Left hindlimb (tissue), 1 donor: Measurements from ENCODE around the gene SLC12A8.

Source experiments
- DNase-seq: peaks from one replicate; pipeline ENCODE4 v3.0.0-alpha.2; 2018

SLC12A8 gene

DNA sequence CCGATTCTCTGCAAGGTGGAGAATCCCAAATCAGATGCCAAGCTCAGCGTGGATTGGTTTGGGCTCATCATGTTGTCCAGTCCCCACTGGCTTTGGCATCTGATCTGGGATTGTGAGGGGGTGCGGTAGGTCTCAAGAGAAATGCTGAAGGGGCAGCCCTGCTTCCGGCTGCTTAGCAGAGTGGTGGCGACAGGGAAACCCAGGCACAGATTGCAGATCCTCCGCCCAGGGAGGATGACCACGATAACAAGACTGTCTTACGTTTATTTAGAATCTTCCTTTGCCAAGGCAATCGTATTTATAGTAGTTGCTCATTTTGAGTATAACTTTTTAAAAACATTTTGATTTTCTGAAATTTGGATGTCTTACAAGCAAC lies 61.1 kb downstream of the SLC12A8 start:
- DNase-seq: no peak

DNA sequence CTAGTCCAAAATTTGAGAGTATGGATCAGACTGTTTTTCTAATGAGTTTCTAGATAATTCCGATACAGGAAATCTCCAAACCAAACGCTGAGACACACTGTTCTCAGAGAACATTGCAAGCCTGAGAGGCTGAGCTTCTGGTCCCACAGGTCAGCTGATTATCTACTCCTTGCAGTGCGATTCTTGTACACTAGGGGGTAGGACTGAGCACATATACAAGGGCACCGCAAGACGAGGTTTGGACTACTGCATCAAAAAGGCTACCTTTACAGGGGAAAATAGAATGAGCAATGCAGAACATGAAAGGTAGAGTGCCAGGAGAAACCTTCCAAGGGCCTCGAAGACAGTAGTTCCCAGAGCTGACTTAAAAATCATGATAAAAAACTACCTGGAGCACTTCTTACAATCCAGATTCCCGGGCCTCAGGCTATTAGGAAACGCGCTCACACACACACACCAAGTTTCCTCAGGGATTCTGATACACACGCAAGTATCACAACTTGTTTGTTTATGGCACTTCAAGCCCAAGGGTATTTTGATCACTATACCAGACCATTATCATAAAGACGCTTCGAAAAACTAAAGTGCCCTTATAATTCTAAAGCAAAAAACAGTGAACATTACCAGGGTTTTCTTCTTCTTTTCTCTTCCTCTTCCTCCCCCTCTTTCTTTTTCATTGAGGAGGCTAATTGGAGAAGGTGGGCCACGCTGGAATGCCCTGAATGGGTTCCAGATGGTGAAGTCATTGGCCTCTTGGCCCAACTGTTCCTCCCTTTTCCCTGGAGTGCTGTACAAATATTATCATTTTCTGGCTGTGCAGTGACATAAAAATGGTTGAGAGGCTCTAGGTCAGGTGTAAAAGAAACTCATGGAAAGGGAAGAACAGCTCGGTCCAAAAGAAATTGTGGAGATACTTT lies 61.8 kb downstream of the SLC12A8 start:
- DNase-seq: no peak

DNA sequence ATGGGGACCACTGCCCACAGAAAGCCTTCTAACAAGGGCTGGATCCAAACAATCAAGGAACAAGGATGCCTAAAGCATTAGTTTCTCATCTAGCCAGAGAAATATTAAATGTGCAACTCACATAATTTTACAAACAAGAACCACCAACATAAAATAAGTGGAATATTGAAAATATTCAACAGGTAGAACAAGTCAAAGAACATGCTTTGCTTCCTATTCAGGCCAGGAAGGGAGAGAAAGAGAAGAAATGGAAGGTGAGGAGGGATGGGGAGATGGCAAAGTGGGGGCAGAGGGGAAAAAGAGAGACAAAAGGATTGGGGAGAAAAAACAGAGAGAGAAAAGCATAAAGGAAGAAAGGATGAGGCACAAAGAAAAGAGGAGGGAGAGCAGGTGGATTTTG lies 63.1 kb downstream of the SLC12A8 start:
- no peak for DNase-seq

DNA sequence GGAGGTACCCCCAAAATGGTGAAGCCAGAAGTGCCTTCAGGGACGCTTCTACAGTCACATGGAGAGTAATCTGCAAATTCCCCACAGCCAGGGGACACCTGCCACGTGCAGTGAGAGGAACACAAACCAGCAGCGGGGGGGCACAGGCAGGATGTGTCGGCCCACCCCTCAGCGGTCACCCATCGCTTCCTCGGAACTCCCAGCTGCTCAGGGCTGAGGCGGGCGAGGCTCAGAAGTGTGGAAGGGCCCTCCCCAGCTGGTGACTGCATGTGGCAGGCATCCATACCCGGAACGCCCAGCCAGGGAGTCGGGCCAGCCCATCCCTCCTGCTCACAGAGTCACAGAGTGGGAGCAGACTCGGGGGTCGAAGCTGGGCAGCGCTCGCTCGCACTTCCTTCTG lies 63.7 kb downstream of the SLC12A8 start:
- peak; percentile 85 for DNase-seq

DNA sequence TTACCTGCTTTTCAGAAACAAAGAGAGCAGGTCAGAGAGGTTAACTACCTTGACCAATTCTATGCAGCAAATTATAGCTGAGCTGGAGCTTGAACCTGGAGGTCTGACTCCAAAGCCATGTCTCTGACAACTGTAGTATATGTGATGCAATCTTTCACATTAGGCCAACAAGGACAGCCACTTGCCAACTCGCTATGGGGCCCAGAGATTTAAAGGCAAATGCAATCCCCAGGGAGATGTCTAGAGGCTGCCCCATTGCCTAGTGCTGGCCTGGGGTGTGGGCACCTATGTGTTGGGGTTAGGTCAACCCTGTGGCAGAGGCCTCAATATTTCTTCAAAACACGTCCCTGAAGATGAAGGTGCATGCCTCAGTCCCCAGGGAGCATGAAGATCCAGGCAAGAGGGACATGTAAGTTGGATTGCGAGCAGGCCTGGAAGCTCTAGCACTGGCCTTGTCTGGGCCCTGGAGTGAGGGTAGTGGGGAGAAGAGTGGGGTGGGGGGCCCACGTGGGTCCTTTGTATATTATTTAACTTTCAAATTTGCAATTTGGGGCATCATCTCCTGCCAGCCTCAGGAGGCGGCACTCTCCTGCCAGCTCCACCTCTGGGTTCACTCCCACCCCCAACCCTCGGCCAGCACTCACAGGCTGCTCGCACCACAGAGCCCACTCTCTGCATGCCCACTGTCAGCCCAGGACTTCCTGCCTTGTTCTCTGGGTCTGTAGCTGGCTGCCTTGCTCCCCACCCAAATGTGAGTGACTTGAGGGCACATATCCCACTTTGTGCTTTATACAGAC lies 64.3 kb downstream of the SLC12A8 start:
- DNase-seq: no peak

DNA sequence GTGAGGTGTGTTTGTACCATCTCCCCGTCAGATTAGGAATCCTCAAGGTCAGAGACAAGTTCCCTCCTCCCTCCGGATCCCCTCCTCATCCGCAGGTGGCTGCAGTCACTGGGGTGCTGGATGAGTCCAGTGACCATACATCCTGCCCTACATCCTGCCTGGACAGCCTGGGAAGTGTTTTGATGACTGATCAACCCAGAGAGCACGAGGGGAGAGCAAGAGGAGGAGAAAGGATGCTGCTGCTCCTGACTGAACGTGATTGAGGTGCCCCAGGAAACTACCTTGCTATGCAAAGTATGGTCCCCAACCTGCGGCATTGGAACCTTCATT lies 65.1 kb downstream of the SLC12A8 start:
- DNase-seq: no peak

DNA sequence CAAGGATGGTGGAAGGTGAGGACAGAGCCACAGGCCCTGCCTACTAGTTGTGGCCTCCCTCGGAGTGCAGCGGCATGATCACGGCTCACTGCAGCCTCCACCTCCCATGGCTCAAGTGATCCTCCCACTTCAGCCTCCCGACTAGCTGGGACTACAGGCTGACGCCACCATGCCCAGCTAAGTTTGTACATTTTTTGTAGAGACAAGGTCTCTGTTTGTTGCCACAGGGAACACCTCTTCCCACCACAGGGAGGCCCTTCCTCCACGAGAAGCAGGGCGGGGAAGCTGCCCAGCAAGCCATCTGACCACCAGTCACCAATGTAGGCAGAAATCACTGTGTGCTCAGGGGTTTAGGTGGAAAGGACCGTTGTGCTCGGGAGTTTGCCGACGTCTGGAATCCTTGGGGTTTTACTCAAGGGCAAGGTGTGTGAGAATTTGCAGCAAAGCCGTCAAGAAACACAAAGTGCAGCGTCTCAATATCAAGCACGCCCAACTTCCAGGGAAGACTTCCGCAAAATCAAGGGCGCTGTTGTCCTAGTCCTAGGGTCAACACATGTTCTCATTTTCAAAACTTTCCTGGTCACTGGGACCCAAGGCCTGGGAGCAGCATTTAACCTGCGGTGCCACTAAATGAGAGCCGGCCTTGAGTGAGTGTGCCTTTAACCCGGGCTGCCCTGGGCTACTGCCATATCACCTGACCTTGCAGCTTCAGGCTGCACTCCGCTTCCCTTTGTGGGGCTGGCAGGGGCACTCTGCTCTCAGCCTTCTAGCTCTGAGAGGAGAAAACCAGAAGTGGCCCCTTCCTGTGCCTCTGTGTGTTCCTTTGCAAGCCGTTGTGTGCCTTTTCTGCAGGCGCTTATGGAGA lies 65.7 kb downstream of the SLC12A8 start:
- no peak for DNase-seq

DNA sequence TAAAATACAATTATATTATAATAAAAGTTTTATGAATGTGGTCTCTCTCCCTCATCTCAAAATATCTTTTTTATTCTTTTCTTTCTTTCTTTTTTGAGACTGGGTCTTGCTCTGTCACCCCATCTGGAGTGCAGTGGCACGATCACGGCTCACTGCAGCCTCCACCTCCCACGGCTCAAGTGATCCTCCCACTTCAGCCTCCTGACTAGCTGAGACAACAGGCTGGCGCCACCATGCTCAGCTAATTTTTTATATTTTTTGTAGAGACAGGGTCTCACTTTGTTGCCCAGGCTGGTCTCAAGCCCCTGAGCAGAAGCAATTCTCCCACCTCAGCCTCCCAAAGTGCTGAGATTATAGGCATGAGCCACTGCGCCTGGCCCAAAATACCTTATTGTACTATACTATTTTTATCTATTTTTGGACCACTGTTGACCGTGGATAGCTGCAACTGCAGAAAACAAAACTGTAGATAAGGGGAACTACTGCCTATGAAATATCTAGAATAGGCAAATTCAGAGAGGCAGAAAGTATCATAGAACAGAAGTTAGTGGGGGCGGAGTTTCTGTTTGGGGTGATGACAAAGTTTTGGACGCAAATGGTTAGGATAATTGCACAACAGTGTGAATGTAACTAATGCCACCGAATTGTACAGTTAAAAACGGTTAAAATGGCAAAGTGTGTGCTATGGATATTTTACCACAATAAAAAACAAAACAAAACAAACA lies 66.6 kb downstream of the SLC12A8 start:
- no peak for DNase-seq

DNA sequence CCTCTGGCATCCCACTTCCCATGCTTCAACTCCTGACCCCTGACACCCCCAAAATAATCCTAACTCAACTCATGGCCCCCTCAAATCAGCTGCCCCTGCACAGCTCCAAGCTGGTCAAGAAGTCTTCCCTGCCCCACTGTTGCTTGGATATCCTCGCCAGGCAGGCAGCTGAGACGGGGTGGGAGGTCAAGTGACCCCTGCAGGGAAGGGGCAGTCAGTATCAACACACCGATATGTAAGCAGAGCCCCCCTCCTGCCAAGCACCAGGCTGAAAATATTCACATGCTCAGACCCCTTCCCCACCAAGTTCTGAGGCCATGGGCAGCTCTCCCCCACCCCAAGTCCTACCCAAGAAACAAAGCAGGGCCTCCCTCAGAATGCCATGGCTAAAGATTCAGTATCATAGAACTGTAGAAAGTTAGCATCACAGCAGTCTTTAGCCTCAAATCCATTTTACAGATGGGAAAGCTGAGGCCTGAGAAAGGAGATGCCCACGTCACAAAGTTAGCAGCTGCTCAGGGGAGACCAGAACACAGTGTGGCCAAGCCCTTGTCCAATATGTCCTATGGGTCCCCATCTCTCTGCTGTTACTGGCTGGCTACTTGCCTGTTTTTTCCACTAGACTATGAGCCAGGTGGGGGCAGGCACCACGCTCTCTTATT lies 67.8 kb downstream of the SLC12A8 start:
- DNase-seq: no peak

DNA sequence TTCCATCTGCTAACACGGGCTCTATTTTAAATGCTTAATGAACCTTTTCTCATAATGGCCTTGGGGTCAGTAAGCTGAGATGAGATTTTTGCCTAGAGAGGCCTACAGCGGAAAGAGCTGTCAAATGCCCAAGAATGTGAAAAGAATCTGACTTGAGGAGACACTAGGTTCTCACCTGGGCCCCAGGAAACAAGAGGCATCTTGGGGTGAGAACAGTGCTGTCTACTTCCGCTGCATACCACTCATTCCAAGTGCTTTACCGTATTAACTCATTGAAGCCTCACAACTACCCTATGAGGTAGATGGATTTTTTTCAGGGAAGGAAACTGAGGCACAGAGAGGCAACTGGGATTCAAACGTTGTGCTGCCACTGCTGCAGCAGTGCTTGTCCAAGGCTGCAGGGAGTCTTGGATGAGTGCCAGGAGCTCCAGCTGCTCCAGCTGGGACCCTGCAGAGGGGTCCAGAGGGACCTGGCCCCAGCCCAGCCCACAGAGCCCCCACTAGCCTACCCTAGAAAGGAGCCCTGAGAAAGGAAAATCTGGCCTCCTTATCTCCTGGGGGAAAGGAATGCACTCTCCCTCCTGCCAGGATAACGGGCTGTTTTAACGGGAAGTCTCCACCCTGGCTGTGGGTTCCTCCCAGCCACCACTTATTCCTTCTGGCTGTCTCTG lies 68.4 kb downstream of the SLC12A8 start:
- DNase-seq: no peak

DNA sequence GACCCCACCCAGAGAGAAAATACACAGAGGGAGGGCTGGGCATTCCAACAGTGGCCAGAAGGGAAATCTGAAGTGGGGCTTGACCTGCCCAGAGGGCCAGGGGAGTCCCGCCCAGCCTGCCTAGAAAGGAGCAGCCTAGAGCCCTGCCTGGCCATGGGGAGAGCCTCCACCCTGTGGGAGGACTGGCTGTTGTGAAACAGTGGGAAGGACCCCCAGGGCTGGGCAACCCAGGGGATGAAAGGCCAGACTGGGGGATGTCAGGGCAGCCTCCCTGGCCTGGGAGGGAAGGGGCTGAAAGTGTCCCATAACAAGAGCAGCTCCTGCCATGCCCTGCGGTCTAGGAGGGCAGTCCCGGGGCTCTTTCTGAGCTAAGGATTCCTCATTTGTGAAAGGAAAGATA lies 69.0 kb downstream of the SLC12A8 start:
- no peak for DNase-seq

DNA sequence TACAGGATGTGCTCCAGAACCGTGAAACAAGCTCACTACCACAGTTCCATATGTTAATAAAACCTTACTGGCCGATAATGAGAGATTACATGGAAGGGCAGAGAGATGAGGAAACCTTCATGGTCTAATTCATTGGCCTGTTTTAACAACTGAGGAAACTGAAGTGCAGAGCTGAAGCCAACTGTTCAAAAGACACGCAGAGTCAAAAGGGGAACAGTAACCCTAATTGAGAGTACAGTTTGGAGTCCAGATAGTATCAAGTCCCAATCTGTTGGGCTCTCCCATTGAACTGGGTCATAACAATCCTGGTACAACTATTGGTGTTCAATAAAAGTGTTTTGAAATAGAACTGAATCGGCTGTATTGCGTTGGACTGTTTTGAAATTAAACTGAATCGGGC lies 69.6 kb downstream of the SLC12A8 start:
- no peak for DNase-seq

DNA sequence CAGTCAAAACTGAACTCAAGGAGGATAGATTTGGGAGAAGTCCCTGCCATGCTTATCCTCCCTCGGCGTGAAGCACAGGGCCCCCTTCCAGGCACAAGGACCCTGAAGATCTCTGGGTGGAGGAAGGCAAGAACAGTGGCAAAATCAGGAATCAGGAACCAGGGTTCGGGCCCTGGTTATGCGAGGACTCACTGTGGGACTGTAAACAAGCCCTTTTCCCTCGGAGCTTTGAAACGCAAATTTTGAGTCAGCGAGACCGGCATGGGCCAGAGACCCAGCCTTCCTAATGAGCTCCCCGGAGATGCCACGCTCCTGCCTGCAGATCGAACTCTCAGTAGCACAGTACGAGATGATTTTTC lies 70.1 kb downstream of the SLC12A8 start:
- DNase-seq: no peak

DNA sequence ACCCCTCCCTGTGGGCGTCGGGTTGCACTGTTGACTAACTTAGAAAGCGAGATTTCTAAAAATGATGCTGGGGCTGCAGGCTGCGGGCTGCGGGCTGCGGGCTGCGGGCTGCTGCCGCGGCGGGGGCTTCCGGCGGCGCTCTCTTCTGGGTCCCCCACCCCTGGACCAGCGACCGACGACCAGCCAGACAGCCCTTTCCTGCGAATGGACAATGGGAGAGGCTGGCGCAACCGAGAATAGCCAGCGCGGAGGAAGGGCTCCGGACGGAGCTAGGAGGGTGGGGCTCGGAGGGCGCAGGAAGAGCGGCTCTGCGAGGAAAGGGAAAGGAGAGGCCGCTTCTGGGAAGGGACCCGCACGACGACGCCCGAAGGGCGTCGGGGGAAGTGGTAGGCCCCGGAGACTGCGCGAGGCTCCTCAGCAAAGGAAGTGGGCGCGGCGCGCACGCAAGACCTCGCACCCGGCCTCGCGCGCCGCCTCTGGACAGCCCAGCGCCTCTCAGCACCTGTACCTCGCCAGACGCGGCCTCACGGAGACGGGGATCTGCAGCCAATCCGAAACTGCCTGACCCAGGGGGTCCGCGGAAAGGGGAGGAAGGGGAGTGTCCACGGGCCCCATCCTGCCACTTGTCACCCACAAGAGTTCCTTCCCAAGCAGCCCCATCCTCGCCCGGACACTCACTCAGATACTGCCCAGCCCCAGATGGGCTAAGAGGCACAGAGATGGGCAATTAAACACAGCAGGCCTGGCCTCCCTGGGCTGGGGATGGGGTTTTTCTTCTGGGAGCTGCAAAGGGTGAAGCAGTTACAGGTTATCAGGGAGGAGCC lies 70.7 kb downstream of the SLC12A8 start:
- DNase-seq: peak; percentile 79

DNA sequence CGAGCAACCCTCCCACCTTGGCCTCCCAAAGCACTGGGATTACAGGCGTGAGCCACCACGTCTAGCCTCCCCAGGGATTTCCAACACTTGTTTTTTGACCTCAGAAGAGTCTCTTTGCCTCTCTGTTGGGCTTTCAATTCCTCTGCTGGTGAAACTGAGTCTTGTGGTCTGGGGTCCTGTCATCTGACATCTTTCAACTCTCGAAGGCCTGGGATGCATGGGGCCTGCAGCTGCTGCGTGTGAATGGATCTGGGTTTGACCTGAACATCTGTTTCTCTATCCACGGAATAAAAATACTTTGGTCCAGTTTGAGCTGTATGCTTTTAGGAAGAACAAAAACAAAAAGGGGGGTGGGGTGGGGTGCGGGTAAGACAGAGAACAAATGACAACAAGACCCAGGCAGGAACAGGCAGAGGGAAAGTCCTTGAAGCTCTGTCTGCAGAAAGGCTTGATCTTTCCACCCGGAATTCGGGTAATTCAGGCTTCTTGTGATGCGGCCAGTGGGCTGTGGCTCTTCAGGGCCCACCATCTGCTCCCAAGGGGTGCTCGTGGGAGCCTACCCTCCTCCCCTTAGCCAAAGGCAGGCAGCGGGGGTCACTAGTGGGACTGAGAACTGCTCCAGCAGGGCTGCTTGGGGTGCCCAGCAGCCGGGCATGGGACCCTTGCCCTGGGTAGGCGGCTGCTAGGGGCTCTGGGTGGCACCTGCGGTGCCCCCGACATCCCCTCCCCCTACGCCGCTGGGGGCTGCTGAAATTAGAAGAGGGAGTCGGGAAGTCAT lies 71.5 kb downstream of the SLC12A8 start:
- DNase-seq: peak; percentile 71

DNA sequence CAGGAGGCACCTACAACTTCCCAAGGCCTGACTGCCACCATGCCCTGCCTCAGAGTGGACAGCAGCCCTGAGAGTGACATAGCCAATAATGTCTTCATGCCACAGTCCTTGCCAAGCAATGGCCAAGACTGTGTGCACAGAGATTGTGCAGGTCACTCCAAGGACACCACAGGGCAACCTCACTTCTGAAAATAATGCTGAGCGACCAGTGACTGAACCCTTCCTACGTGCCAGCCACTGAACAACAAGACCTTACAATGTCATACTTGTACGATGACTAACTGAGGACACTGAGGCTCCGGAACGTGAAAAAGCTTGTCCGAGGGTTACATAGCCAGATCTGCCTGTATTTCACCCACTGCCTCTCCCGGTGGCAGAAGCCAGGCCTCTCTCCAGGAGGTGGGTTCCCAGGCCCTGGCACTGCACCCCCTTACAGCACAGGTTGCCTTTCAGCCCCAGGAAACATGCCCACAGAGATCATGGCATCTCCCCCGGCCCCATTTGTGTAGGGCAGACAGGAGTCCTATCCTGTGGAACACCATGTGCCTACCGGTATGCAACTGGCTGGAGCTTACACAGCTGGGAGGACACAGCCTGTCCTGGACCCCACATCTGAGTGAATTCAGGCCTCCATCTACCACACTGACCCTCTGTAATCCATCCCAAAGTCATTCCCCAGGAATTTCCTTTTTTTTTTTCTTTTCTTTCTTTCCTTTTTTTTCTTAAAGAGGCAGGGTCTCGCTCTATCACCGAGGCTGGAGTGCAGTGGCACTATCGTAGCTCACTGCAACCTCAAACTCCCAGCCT lies 72.3 kb downstream of the SLC12A8 start:
- no peak for DNase-seq

DNA sequence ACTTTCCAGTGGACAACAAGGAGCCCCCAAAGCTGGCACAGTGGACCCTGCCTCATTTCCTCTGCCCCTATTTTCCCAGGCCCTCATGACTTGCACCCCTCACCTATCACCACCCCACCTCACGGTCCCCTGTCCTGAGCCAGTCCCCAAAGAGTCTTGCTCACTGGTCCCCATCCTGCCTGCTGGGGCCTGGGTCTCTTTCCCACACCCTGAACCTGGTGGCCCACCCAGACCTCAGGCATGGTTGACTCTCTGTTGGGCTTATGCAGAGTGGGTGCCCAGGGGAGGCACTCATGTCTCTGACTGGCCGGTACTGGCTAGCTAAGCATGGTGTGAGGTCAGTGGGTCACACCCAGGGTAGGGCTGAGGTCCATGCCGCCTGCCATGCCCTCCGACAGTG lies 73.2 kb downstream of the SLC12A8 start:
- DNase-seq: no peak

DNA sequence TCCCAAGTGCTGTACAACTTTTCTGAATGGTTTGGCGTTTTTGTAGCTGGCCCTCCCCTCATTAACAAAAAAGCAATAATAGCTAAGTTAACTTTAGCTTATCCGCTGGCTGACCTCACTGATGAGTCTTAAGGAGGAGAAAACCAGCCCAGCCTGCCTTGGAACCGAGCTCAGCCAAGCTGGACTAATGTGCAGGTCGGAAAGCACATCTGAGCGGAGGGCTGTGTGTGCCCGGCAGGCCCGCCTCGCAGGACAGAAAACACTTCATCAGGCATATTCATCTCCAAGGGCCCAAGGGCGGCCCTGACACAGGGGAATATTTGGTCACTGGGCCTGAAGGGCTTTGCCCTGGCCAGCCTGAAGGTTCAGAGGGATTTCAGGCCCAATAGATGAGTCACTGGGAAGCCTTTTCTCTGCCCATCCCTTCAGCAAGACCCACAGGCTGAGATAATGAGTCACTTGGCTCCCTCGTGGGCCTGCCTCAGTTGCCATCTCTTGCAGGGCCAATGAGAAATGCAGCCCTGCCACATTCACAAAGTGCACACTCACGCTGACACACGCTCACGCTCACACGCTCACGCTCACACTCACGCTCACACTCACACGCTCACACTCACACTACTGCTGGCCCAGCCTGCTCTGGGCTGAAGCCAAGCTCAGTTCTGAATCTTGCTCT lies 75.1 kb downstream of the SLC12A8 start:
- DNase-seq: no peak
